ENCODE measurements around the gene INS. TPM values are rescaled to one million over a fixed set of nuclear protein-coding genes. Genes with fewer than 3 reads are reported as not detected.
A peak's percentile ranks its signal among the peaks of the same experiment; 100 is the strongest.

The INS gene
- total and polyA plus RNA-seq, 2 of the 13 experiments (the other 11 are each of a cell fraction or from before 2014, with no cell fraction given): not detected

- TF ChIP-seq IRF9 (CRISPR knock-in tag; IDR thresholded peaks at IDR 0.05; ENCODE audit: borderline replicate concordance): 0 out of 2 replicates have a peak, but pooled peaks have one; percentile 2
- peak; percentile 91 for TF ChIP-seq POLR2G (IDR thresholded peaks at IDR 0.05; ENCODE audit: low read depth, low read length)
Observed at GRCh38 chr11:2137202-2138067, 23.6 kb downstream of the INS start (continued).

- peak overlapping the region; percentile 75 for H3K4me2 ChIP-seq (ENCODE audit: low read depth, low read length)
- intact Hi-C loops (cut with micrococcal nuclease; ENCODE audit: unreplicated experiment): no loop called here
- ATAC-seq (peak; percentile 1; the same call in 2 of the 3 replicates), FAIRE-seq (no peak), DNase-seq (ENCODE audit: low spot score) (no peak)
- peaks cover 60% of the 10 kb centered on the region for H4K20me1 ChIP-seq (ENCODE audit: insufficient read depth, low read length)
- BruUV-seq (replicated peaks): no TSS peak
- peaks cover 41% of the 10 kb centered on the region for H3K4me1 ChIP-seq (ENCODE audit: insufficient read depth, low read length)
- no peaks in the 10 kb centered on the region for H3K9me3 ChIP-seq (ENCODE audit: low read length)
- 4% methylated on average over 8 of the region's 8 CpGs for WGBS (ENCODE audit: low lambda C conversion rate)
- peak overlapping the region; percentile 72 to 84 (median 80) for H3K4me3 ChIP-seq (replicated peaks in 1 of 3; ENCODE audit: insufficient read depth in 1 of 3, low read depth in 2 of 3, low read length in 3 of 3)
- H2AFZ ChIP-seq (ENCODE audit: low read length): no peak overlapping the region
- H3K27me3 ChIP-seq (ENCODE audit: control insufficient read depth in 1 of 2, insufficient read depth in 2 of 2, low read length in 2 of 2): peaks cover 0 to 21% of the 10 kb centered on the region in 2 experiments; a peak in 3 of 5 replicates
- in situ Hi-C loops (cut with HindIII; ENCODE audit: extremely low pct_ligation_motif_present, low pct_unique_long_range_greater_than_20kb): no loop called here
- H3K79me2 ChIP-seq (ENCODE audit: insufficient read depth, low read length): peaks cover 17% of the 10 kb centered on the region
- ChIA-PET CTCF (ENCODE audit: low intra/inter-chr PET ratio, low total read pairs) (interaction anchor here (1.4 kb wide), 1 partner anchor 15 kb away, joined by 3 read pairs; no protein-coding TSS in a partner anchor), POLR2A (interaction anchor here (0.6 to 6.5 kb wide), 24 partner anchors 8 to 446 kb away, joined by 3 to 108 read pairs (median 4); no protein-coding TSS in a partner anchor)
- peak overlapping the region; percentile 72 for H3K9ac ChIP-seq (ENCODE audit: insufficient read depth, low read depth, low read length)
- H3K27ac ChIP-seq (ENCODE audit: extremely low read length, insufficient read depth, low read length): peak overlapping the region; percentile 80
- H3K36me3 ChIP-seq (replicated peaks in 1 of 2; ENCODE audit: control insufficient read depth in 1 of 2, insufficient read depth in 2 of 2, low read length in 2 of 2): peaks cover 18 to 36% of the 10 kb centered on the region in 2 experiments; a peak in 4 of 5 replicates
- peak; percentile 49; the same call in 1 of the 2 replicates for TF ChIP-seq FLYWCH1 (CRISPR knock-in tag; IDR thresholded peaks at IDR 0.05)
- 0 out of 2 replicates have a peak, but pooled peaks have one; percentile 16 for TF ChIP-seq ZNF512B (CRISPR knock-in tag; IDR thresholded peaks at IDR 0.05; ENCODE audit: borderline replicate concordance)
- TF ChIP-seq ATM (IDR thresholded peaks at IDR 0.05; ENCODE audit: borderline replicate concordance): no peak
- 0 out of 2 replicates have a peak, but pooled peaks have one; percentile 9 for TF ChIP-seq KDM5A (IDR thresholded peaks at IDR 0.05; ENCODE audit: borderline replicate concordance, low read length)
- TF ChIP-seq TERF1 (CRISPR knock-in tag; IDR thresholded peaks at IDR 0.05): 0 out of 2 replicates have a peak, but pooled peaks have one; percentile 69
- TF ChIP-seq ETV5 (CRISPR knock-in tag; IDR thresholded peaks at IDR 0.05; ENCODE audit: borderline replicate concordance): no peak
- 0 out of 2 replicates have a peak, but pooled peaks have one; percentile 25 for TF ChIP-seq ZNF205 (CRISPR knock-in tag; IDR thresholded peaks at IDR 0.05)
- TF ChIP-seq RBM39 (IDR thresholded peaks at IDR 0.05; ENCODE audit: low read depth, low read length, poor library complexity, severe bottlenecking): peak; percentile 18
- TF ChIP-seq ZNF335 (CRISPR knock-in tag; IDR thresholded peaks at IDR 0.05): 0 out of 2 replicates have a peak, but pooled peaks have one; percentile 10
- TF ChIP-seq HNRNPK (IDR thresholded peaks at IDR 0.05; ENCODE audit: low read depth, low read length, poor library complexity, severe bottlenecking): peak; percentile 81
Observed at GRCh38 chr11:2136952-2137201, 24.1 kb downstream of the INS start.

Data from HepG2 (cell line).